Adrenal gland (tissue), 5 donors: ENCODE measurements around the gene COQ8B.
A peak's percentile ranks its signal among the peaks of the same experiment; 100 is the strongest.

Experiments used
- CTCF ChIP-seq, 6 experiments: fragments of 450-650 bp in 4 of 6; fragments of 200-600 bp in 2 of 6; sonication (generic) in 1 of 6; IDR thresholded peaks; 1 replicate in 5 of 6; 2 replicates in 1 of 6; pipeline versions ENCODE4 v1.5.1 to v1.8.0; 2016 to 2021; ENCODE audit warnings: antibody characterized with exemption in 6 of 6, mild to moderate bottlenecking in 2 of 6, moderate library complexity in 1 of 6
- POLR2A ChIP-seq, 2 donors: fragments of 450-650 bp; IDR thresholded peaks; one replicate each; pipeline ENCODE4 v1.6.1; 2017; ENCODE audit warnings: antibody characterized with exemption in 2 of 2, mild to moderate bottlenecking in 2 of 2, moderate library complexity in 1 of 2
- donor health status: DM: no; HTN: no; CAD: no.

- TF ChIP-seq CTCF (IDR thresholded peaks at IDR 0.05) (peak in 2 of 6 experiments; percentile 16 to 22), POLR2A (IDR thresholded peaks at IDR 0.05) (no peak)
These were observed 14.2 kb downstream of the COQ8B start for GRCh38 chr19:40702337-40703012.
